H7 (cell line): Measurements from ENCODE around the gene PSMD4. TPM values are rescaled to one million over a fixed set of nuclear protein-coding genes. Genes with fewer than 3 reads are reported as not detected.
"Not testable (repeated sequence)": the region's sequence is repeated elsewhere in the genome, so short reads cannot be mapped to it uniquely, and the experiment has no call there.

ENCODE experiments used
- DNase-seq: peaks from one replicate; pipeline ENCODE4 v3.0.0; 2012
- H3K27me3 ChIP-seq: 2 replicates; pipeline ENCODE4 v1.6.0; 2011; ENCODE audit warnings: mild to moderate bottlenecking, low read length; ENCODE audit not compliant: control insufficient read depth, insufficient read depth
- H3K36me3 ChIP-seq: replicated peaks from 2 replicates; pipeline ENCODE4 v1.5.1; 2011; ENCODE audit warnings: low read length; ENCODE audit not compliant: control insufficient read depth, insufficient read depth
- H3K4me3 ChIP-seq: 2 replicates; pipeline ENCODE4 v1.5.1; 2011; ENCODE audit warnings: low read depth, mild to moderate bottlenecking, control low read depth, low read length, moderate library complexity; ENCODE audit not compliant: insufficient read depth
- total RNA-seq: library from RNA; depleted of rRNA; stranded (reverse); fragments of >200 nt; shearing (Covaris generic); gene quantifications from 2 replicates; pipeline ENCODE4 v1.2.3, GENCODE V29; 2014

Gene PSMD4
- total RNA-seq, 1 experiment from 2014 or later = 373 TPM

GRCh38 chr1:151251656-151252470 lies 2.7 kb upstream of the PSMD4 start:
- peak; percentile 78 for DNase-seq
- Histone ChIP-seq H3K4me3 (no peak overlapping the region), H3K27me3 (no peaks in the 10 kb centered on the region), H3K36me3 (peaks cover 17% of the 10 kb centered on the region)

GRCh38 chr1:151255381-151255780 lies 847 bp downstream of the PSMD4 start:
- H3K4me3 ChIP-seq = peak overlapping the region; percentile 94
- no peaks in the 10 kb centered on the region for H3K27me3 ChIP-seq
- peaks cover under 1% of the 10 kb centered on the region; the same call in 1 of the 2 replicates for H3K36me3 ChIP-seq
- no peak for DNase-seq

- no peak overlapping the region for H3K4me3 ChIP-seq
- peaks cover 7% of the 10 kb centered on the region for H3K36me3 ChIP-seq
- DNase-seq = no peak
- no peaks in the 10 kb centered on the region for H3K27me3 ChIP-seq
Observed at GRCh38 chr1:151259351-151259750, 4.8 kb downstream of the PSMD4 start.

- Histone ChIP-seq H3K4me3 (no peak overlapping the region), H3K36me3 (peaks cover 34% of the 10 kb centered on the region), H3K27me3 (no peaks in the 10 kb centered on the region)
- DNase-seq = no peak
Observed at GRCh38 chr1:151265446-151266236, 11.1 kb downstream of the PSMD4 start.

GRCh38 chr1:151266315-151266714 lies 11.8 kb downstream of the PSMD4 start:
- no peak for DNase-seq
- no peaks in the 10 kb centered on the region for H3K27me3 ChIP-seq
- H3K4me3 ChIP-seq = no peak overlapping the region
- H3K36me3 ChIP-seq = peaks cover 34% of the 10 kb centered on the region

- Histone ChIP-seq H3K4me3 (no peak overlapping the region), H3K36me3 (peaks cover 34% of the 10 kb centered on the region), H3K27me3 (no peaks in the 10 kb centered on the region)
- DNase-seq = no peak
Observed at GRCh38 chr1:151266821-151267220, 12.3 kb downstream of the PSMD4 start.

- Histone ChIP-seq H3K27me3 (no peaks in the 10 kb centered on the region), H3K4me3 (no peak overlapping the region), H3K36me3 (peaks cover 34% of the 10 kb centered on the region)
- DNase-seq = no peak
Observed at GRCh38 chr1:151267760-151268159, 13.2 kb downstream of the PSMD4 start.

GRCh38 chr1:151273924-151274466 lies 19.5 kb downstream of the PSMD4 start:
- DNase-seq = no peak
- H3K27me3 ChIP-seq = no peaks in the 10 kb centered on the region; the same call in 1 of the 2 replicates
- H3K4me3 ChIP-seq = no peak overlapping the region
- H3K36me3 ChIP-seq = no peaks in the 10 kb centered on the region; the same call in 1 of the 2 replicates

GRCh38 chr1:151275341-151275740 lies 20.8 kb downstream of the PSMD4 start:
- H3K27me3 ChIP-seq, H3K4me3 ChIP-seq, DNase-seq, H3K36me3 ChIP-seq: not testable (repeated sequence)

GRCh38 chr1:151277249-151277648 lies 22.7 kb downstream of the PSMD4 start:
- DNase-seq = no peak
- no peaks in the 10 kb centered on the region; the same call in 1 of the 2 replicates for H3K27me3 ChIP-seq
- no peaks in the 10 kb centered on the region for H3K36me3 ChIP-seq
- no peak overlapping the region for H3K4me3 ChIP-seq

GRCh38 chr1:151281225-151281968 lies 26.9 kb downstream of the PSMD4 start:
- DNase-seq = peak; percentile 98
- H3K4me3 ChIP-seq = peak overlapping the region; percentile 72
- H3K27me3 ChIP-seq = no peaks in the 10 kb centered on the region; the same call in 1 of the 2 replicates
- peaks cover 8% of the 10 kb centered on the region for H3K36me3 ChIP-seq

GRCh38 chr1:151281969-151282882 lies 27.7 kb downstream of the PSMD4 start, which contains the start of gene ZNF687:
Gene ZNF687, plus strand, starts transcription at chr1:151282299. Its CDS starts 3,993 bp downstream, at chr1:151286292.
- Histone ChIP-seq H3K27me3 (no peaks in the 10 kb centered on the region), H3K36me3 (peaks cover 16% of the 10 kb centered on the region), H3K4me3 (peak within 1 kb of the TSS; percentile 72)
- DNase-seq = peak; percentile 99
